Measurements from ENCODE around the gene GCA.

- TF ChIP-seq CTCF (IDR thresholded peaks at IDR 0.05) (peak in 2 of 4 experiments; percentile 9 to 23), POLR2A (IDR thresholded peaks at IDR 0.05) (no peak)
Measured at GRCh38 chr2:162333968-162334367, 10.0 kb upstream of the GCA start.
